Duodenal mucosa (tissue), 2 donors: ENCODE results near the gene FOXB1.

ENCODE experiments used
- H3K27ac ChIP-seq: one replicate; pipeline ENCODE4 v1.7.0; 2013; ENCODE audit warnings: low read depth, low read length
- H3K27me3 ChIP-seq, 2 donors: one replicate each; pipeline ENCODE4 v1.7.0; 2013; ENCODE audit warnings: low read length in 2 of 2, control low read depth in 1 of 2; ENCODE audit not compliant: insufficient read depth in 2 of 2, control insufficient read depth in 1 of 2
- H3K36me3 ChIP-seq, 2 donors: one replicate each; pipeline ENCODE4 v1.7.0; 2013; ENCODE audit warnings: low read length in 2 of 2, control low read depth in 1 of 2; ENCODE audit not compliant: insufficient read depth in 2 of 2, control insufficient read depth in 1 of 2
- H3K4me1 ChIP-seq, 2 donors: one replicate each; pipeline ENCODE4 v1.7.0; 2013; ENCODE audit warnings: low read length in 2 of 2, control low read depth in 1 of 2; ENCODE audit not compliant: insufficient read depth in 2 of 2, control insufficient read depth in 1 of 2
- H3K4me3 ChIP-seq, 2 donors: one replicate each; pipeline ENCODE4 v1.7.0; 2013; ENCODE audit warnings: low read length in 2 of 2, low read depth in 1 of 2
- H3K9ac ChIP-seq, 2 donors: one replicate each; pipeline ENCODE4 v1.7.0; 2013; ENCODE audit warnings: low read length in 2 of 2, low read depth in 1 of 2
- H3K9me3 ChIP-seq, 2 donors: one replicate each; pipeline ENCODE4 v1.7.0; 2013; ENCODE audit warnings: low read length in 2 of 2, control low read depth in 1 of 2; ENCODE audit not compliant: control insufficient read depth in 1 of 2

FOXB1 gene

DNA sequence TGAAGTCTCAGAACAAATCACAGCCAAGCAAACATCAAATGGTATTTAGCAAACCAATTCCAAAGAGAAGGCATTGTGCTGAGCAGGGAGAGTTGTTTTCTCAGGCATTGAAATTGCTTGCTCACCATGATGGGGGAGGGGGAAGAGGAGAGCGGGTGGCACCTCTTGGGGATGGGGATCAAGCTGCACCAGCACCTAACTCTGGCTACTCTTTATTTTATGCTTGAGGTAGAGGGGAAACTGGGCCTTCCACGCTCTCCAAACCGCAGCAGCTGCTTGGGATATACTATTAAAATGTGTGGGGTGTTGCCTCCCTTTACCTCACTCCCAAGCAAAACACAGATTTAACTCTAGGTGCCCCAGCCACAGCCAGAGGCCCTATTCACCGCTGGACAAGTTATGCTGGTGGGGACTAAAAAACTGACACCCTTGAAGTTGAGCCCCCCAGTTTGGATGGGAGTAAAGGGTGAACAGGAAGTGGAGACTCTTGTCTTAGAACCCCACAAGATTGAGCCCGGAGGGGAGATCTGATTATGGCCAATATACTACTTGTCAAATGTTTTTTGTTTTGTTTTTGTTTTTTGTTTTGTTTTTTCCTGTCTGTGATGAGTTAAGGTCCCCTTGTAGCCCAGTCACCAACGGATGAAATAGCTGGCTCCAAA, 5.0 kb upstream of the FOXB1 start:
- Histone ChIP-seq H3K27ac (no peak overlapping the region), H3K9ac (no peak overlapping the region), H3K27me3 (peaks cover 96 to 99% of the 10 kb centered on the region in 2 donors), H3K4me3 (no peak overlapping the region), H3K4me1 (peaks cover 0 to 12% of the 10 kb centered on the region in 2 donors), H3K36me3 (no peaks in the 10 kb centered on the region), H3K9me3 (no peaks in the 10 kb centered on the region)

DNA sequence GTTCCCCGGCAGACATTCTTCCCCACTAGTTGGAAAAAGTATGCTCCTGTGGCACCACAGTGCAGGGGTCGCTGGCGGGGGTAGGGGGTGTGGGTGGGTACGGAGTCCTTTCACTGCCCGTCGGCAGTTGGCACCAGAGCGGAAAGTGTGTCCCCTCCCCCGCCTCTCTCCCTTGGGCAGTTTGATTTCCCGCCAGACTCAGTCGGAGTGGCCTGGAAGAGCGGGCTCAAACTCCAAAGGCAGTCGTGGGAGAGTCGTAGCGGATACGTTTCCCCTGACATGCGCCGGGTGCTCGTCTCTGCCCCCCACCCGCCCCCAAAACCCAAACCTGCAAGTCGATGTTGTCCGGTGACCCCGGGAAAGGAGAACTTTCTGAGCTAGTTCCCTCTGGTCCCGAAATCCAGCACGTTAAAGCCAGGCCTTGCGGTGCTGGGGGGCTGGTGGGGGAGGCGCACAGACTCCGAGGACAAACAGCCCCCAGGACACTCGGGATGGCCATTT, 4.4 kb upstream of the FOXB1 start:
- Histone ChIP-seq H3K9me3 (no peaks in the 10 kb centered on the region), H3K27ac (no peak overlapping the region), H3K4me3 (no peak overlapping the region), H3K36me3 (no peaks in the 10 kb centered on the region), H3K27me3 (peaks cover 96 to 99% of the 10 kb centered on the region in 2 donors), H3K4me1 (peaks cover 0 to 13% of the 10 kb centered on the region in 2 donors), H3K9ac (no peak overlapping the region)

DNA sequence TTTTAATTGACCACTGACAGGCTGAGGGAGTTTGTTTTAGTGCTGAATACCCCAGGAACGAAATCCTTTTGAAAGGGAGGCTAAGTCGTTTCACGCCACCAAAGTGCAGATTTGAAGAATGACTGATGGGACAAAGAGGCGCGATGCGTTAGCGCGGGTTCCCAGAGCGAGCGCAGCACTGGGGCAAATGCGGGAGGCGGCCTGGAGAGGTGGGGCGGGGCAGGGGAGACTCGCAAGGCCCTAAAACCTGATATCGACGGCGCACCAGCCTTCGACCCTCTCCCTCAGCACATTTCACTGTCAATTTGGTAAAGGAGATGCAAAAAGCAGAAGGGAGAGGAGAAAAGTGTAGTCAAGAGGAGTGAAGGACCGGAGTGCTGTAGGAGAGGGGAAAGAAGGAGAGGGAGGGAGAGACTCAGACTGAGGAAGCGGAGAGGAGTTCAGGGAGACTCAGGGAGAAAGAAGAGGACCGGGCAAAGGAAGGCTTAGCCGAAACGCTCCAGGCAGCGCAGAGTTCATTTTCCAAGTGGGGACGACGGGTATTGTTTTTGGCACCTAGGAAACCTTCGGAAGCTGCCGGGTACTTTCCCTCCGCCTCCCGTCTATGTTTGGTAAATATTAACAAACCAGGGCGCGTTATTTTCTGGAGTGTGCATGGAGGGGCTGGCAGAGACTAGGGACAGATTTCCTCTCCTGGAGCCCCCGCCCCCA, 3.8 kb upstream of the FOXB1 start:
- H3K36me3 ChIP-seq, result no peaks in the 10 kb centered on the region
- H3K9ac ChIP-seq, result no peak overlapping the region
- H3K4me3 ChIP-seq, result no peak overlapping the region
- H3K27me3 ChIP-seq, result peaks cover 96 to 99% of the 10 kb centered on the region in 2 donors
- H3K9me3 ChIP-seq, result no peaks in the 10 kb centered on the region
- no peak overlapping the region for H3K27ac ChIP-seq
- H3K4me1 ChIP-seq, result peaks cover under 1 to 17% of the 10 kb centered on the region in 2 donors

DNA sequence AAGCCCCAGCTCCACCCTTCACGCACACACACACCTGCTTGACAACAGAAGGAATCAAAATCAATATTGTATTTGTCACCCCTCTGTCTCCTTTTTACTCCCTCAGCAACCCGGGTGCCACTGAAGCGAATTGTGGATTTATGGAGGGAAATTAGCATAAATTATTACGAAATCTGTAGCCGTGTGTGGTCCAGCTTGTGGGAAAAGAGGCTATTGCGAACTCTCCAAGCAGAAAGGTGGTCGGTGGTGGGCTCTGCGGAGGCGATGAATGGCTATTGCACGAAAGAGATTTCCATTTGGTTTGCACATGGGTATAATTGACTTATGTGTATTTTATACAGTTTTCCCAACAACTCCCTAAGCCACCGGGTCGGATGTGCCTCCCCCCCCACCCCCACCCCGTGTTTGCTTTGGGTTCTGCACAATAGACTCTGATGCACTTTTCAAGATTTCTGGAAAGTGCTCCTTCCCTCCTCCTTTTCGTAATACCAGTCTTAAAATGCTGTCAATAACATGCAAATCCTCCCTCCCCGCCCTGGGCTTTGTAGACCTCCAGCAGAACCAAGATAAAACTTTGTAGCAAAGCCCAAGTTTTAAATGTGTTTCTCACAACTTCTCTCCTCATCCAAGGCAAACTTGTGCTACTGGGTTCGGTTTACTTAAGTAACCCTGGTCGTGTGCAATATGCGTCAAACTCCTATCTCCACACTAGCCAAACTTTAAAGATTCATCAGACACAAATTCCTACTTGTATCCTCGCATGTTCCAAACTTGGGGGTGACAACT, 3.1 kb upstream of the FOXB1 start:
- Histone ChIP-seq H3K4me1 (peaks cover 7 to 25% of the 10 kb centered on the region in 2 donors), H3K9ac (no peak overlapping the region), H3K27ac (no peak overlapping the region), H3K4me3 (no peak overlapping the region), H3K9me3 (no peaks in the 10 kb centered on the region), H3K27me3 (peaks cover 96 to 99% of the 10 kb centered on the region in 2 donors), H3K36me3 (no peaks in the 10 kb centered on the region)

DNA sequence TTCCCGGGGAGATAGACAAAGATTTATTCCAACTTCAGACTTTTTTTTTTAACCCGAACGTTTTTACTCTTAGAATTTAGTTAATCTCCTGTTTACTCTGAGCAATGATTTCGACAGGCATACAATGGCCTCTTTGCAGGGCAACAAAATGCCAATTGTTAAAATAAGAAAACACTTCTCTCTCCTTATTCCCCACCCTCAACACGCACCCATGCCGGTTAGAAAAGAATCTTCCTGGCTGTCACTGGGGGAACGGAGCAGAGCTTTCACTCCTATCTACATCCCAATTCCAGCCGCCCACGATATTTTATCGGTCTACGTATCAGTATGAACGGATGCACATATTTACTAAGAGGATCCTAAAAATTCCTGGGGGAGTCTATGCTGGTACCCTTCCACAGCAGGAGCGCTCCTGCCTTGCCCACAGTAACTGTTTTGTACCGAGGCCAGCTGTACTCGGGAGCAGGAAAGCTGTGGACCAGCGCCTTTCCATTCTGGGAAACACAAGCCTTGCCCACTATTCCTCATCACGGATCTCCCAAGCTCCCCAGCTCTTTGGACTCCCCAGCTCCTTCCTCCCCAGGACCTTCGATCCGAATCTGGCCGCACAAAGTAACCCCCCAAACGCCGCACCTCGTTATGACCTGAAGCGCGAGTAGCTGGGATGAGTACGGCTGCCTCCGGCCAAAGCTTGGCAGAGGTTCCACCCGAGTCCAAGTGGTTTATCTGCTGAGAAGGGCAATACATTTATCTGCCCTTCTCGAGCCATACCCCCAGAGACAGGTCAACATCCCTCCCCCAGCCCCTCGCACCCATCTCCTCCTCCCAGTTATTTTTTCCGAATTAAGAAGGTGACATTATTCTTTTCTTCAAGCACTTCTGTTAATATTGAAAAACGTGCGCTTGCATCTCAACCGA, 2.2 kb upstream of the FOXB1 start:
- no peak overlapping the region for H3K4me3 ChIP-seq
- no peak overlapping the region for H3K9ac ChIP-seq
- H3K4me1 ChIP-seq, result peaks cover 11 to 31% of the 10 kb centered on the region in 2 donors
- peaks cover 96% of the 10 kb centered on the region in 2 donors for H3K27me3 ChIP-seq
- no peaks in the 10 kb centered on the region for H3K36me3 ChIP-seq
- H3K27ac ChIP-seq, result no peak overlapping the region
- H3K9me3 ChIP-seq, result no peaks in the 10 kb centered on the region

DNA sequence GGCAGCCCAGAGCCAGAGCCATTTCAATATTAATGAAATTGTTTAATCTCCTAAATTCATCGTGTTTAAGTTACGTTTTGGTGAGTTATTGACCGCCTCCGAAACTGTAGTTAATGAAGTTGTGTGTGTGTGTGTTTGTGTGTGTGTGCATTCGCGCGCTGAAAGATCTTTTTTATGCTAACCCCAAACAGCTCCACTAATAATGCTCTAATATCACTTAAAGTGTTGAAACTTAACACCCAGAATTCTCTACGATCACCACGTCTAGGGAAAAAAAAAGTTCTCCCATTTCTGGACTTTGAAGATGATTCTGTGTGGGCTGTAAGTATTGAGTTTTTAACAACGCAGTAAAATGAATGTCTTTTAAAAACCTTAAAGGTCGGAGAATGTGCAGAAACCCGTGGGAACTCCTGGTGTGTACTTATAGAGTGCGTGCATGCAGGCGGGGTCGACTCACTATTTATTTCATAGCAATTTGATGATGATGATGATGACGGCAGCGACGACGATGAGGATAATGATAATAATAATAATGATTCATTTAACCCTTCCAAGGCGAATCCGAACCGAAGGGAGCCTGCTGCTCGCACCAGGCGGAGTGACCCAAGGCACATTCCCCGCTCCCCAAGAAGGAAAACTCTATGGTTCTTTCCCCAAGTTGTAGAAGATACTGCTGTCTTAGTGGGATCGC, 1.4 kb upstream of the FOXB1 start:
- Histone ChIP-seq H3K27me3 (peaks cover 94 to 95% of the 10 kb centered on the region in 2 donors), H3K4me3 (no peak overlapping the region), H3K36me3 (no peaks in the 10 kb centered on the region), H3K4me1 (peaks cover 13 to 31% of the 10 kb centered on the region in 2 donors), H3K27ac (no peak overlapping the region), H3K9me3 (no peaks in the 10 kb centered on the region), H3K9ac (no peak overlapping the region)

DNA sequence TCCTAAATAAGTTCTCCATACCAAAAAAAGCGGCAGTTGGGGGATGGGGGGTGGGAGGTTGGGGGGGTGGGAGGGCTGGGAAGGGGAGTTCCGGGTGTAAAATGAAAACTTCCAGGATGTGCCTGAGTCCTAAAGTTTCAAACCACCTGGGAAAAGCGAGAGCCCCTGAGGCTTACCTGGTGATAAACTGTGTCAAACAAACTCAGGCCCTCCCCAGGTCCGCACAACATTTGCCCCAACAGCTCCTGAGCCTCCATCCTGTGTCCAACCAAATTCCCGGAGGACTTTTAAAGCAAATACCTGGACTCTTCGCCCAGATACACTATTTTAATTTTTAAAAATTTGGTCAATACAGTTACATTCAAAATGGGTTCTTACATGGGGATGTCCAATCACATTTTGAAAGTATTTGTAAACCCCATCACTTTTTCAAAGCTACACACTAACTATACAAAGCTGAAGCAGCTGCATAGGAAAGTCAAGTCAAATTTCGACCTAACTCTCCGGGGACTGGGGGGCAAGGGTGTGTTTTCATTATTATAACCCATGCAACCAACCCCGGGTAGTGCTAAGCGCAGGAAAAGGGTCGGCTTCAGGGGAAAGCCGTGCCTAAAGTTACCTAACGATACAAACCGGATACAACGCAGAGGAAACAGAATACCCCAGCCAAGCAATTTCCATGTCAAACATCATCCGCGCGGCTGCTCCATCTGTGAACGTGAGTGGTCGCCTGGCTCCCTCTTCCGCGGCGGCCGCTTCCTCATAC, 685 bp upstream of the FOXB1 start:
- no peak overlapping the region for H3K9ac ChIP-seq
- no peaks in the 10 kb centered on the region for H3K36me3 ChIP-seq
- H3K9me3 ChIP-seq, result no peaks in the 10 kb centered on the region
- no peak overlapping the region for H3K4me3 ChIP-seq
- no peak overlapping the region for H3K27ac ChIP-seq
- H3K27me3 ChIP-seq, result peaks cover 91 to 94% of the 10 kb centered on the region in 2 donors
- H3K4me1 ChIP-seq, result peaks cover 13 to 31% of the 10 kb centered on the region in 2 donors

DNA sequence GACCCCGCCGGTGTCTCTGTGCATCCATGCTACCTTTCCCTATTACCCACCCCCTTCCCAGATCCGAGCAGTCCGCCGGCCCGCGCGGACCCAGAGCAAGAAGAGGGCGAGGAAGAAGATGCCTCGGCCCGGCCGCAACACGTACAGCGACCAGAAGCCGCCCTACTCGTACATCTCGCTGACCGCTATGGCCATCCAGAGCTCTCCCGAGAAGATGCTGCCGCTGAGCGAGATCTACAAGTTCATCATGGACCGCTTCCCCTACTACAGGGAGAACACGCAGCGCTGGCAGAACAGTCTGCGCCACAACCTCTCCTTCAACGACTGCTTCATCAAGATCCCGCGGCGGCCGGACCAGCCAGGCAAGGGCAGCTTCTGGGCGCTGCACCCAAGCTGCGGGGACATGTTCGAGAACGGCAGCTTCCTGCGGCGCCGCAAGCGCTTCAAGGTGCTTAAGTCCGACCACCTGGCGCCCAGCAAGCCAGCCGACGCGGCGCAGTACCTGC, 788 bp downstream of the FOXB1 start:
- Histone ChIP-seq H3K4me3 (peak overlapping the region; percentile 63 to 87), H3K9ac (no peak overlapping the region), H3K27me3 (peaks cover 88 to 94% of the 10 kb centered on the region in 2 donors), H3K36me3 (no peaks in the 10 kb centered on the region), H3K27ac (no peak overlapping the region), H3K9me3 (no peaks in the 10 kb centered on the region), H3K4me1 (peaks cover 13 to 31% of the 10 kb centered on the region in 2 donors)
